ENCODE results near the gene RNF138. TPM values are rescaled to one million over a fixed set of nuclear protein-coding genes. Genes with fewer than 3 reads are reported as not detected.

Gene RNF138
- total and polyA plus RNA-seq, 2 donors (not counting 1 experiment from before 2014, with no cell fraction given) = 30.9 to 60.8 TPM

- WGBS (ENCODE audit: insufficient coverage) = 0% methylated on average over 28 of the region's 32 CpGs
Observed at GRCh38 chr18:32093102-32093511, 1.4 kb downstream of the RNF138 start.

More at GRCh38 chr18:32093102-32093511, 1.4 kb downstream of the RNF138 start:
- Mint-ChIP-seq H3K4me1 (peaks cover 46% of the 10 kb centered on the region), H3K4me3 (peak overlapping the region; percentile 93), H3K27me3 (no peaks in the 10 kb centered on the region), H3K27ac (peak overlapping the region; percentile 95), H3K9me3 (ENCODE audit: insufficient read depth) (no peaks in the 10 kb centered on the region)
- CTCF ChIA-PET = interaction anchor here (0.6 kb wide), 1 partner anchor 150 kb away, joined by 4 read pairs; the partner anchor contains the start of gene TRAPPC8
- Histone ChIP-seq H3K9me3 (ENCODE audit: control extremely low read depth in 1 of 3, control insufficient read depth in 2 of 3, insufficient read depth in 1 of 3, low read length in 2 of 3) (no peaks in the 10 kb centered on the region), H3K4me3 (ENCODE audit: control extremely low read depth in 1 of 5, extremely low read depth in 1 of 5, insufficient read depth in 1 of 5, low read depth in 2 of 5, low read length in 4 of 5) (peak overlapping the region; percentile 63 to 98 (median 87)), H3K4me1 (ENCODE audit: control insufficient read depth in 2 of 2, insufficient read depth in 2 of 2, low read length in 2 of 2) (peaks cover 35 to 40% of the 10 kb centered on the region in 2 donors), H3K27me3 (replicated peaks in 1 of 4; ENCODE audit: control extremely low read depth in 1 of 4, control insufficient read depth in 3 of 4, insufficient read depth in 4 of 4, low read length in 3 of 4) (no peaks in the 10 kb centered on the region), H3K27ac (ENCODE audit: low read length in 2 of 2) (peak overlapping the region; percentile 95 to 100), H4K20me1 (ENCODE audit: control insufficient read depth, insufficient read depth, low read length, poor library complexity, severe bottlenecking) (peaks cover 55% of the 10 kb centered on the region), H3K79me2 (ENCODE audit: control insufficient read depth, insufficient read depth, low read length) (peaks cover 46% of the 10 kb centered on the region), H3K9ac (ENCODE audit: low read length) (peak overlapping the region; percentile 99), H3K36me3 (replicated peaks in 1 of 2; ENCODE audit: control extremely low read depth in 1 of 2, control insufficient read depth in 1 of 2, extremely low read depth in 1 of 2, insufficient read depth in 2 of 2, low read length in 1 of 2) (peaks cover 0 to 20% of the 10 kb centered on the region in 2 experiments), H3K4me2 (replicated peaks; ENCODE audit: low read depth, low read length, poor library complexity, severe bottlenecking) (peak overlapping the region; percentile 95), H2AFZ (ENCODE audit: insufficient read depth, low read depth, low read length, poor library complexity, severe bottlenecking) (peak overlapping the region; percentile 52)
- intact Hi-C loops (cut with micrococcal nuclease) = loop anchor here (5.0 kb wide), 2 partner anchors 46 to 709 kb away; no protein-coding TSS in a partner anchor
- ATAC-seq (ENCODE audit: low read depth) = peak; percentile 24
- POLR2A ChIA-PET = interaction anchor here (0.5 to 2.6 kb wide), 3 partner anchors 44 to 150 kb away, joined by 3 to 42 read pairs (median 37); partner anchors contain the start of genes RNF125 and TRAPPC8
- peak; percentile 85 for DNase-seq
- no peak for TF ChIP-seq CTCF (IDR thresholded peaks at IDR 0.05)
- no peak for TF ChIP-seq EZH2 (IDR thresholded peaks at IDR 0.05; ENCODE audit: borderline replicate concordance, insufficient read depth, low read depth, low read length, poor library complexity, severe bottlenecking)

Data from B cell (primary cell).